C4-2B (cell line): ENCODE measurements around the gene PROKR1.

Source experiments
- CTCF ChIP-seq: fragments of 450-650 bp; conservative IDR thresholded peaks from 2 replicates; pipeline ENCODE4 v1.5.1; 2017; ENCODE audit warnings: mild to moderate bottlenecking
- ZFX ChIP-seq: fragments of 450-650 bp; IDR thresholded peaks from 2 replicates; pipeline ENCODE4 v1.6.1; 2017

DNA sequence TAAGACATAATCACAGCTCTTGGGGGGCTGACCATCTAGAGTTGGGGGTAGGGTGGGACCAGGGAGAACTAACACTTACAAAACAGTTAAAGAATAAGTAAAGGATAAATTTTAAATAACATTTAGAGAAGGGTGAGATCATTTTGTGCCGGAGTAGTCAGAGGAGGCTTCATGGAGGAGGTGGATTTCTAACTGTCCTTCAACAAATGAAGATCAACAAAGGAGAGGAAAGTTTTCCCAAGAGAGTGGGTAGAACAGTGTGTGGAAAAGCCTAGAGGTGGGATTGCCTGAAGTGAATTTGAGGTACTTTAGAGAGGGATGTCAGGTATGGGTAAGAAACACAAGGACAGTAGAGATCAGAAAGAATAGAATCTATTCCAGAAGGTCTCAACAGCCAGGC lies 7.3 kb downstream of the PROKR1 start:
- TF ChIP-seq CTCF (no peak), ZFX (no peak)
